Cardiac fibroblast (primary cell): ENCODE measurements around the gene CNN2.
A peak's percentile ranks its signal among the peaks of the same experiment; 100 is the strongest.

Source experiments
- DNase-seq, 2 donors: peaks; one replicate each; pipeline versions ENCODE4 v3.0.0 to v3.0.0-alpha.2; 2010; ENCODE audit warnings: low read depth in 2 of 2
- H3K4me3 ChIP-seq, 2 donors: replicated peaks in 1 of 2; 1 replicate in 1 of 2; 2 replicates in 1 of 2; pipeline ENCODE4 v1.5.1; 2011; ENCODE audit warnings: low read depth in 2 of 2, low read length in 2 of 2, mild to moderate bottlenecking in 2 of 2, moderate library complexity in 1 of 2
- TF ChIP-seq, protein P1 (sequence below): IDR thresholded peaks from one replicate; pipeline ENCODE4 v1.5.1; 2011; ENCODE audit warnings: low read depth, mild to moderate bottlenecking, low read length, inconsistent platforms

CNN2 gene

GRCh38 chr19:1053176-1054101 is 27.0 kb downstream of the CNN2 start:
- no peak for DNase-seq
- no peak overlapping the region for H3K4me3 ChIP-seq
- TF ChIP-seq, protein P1, sequence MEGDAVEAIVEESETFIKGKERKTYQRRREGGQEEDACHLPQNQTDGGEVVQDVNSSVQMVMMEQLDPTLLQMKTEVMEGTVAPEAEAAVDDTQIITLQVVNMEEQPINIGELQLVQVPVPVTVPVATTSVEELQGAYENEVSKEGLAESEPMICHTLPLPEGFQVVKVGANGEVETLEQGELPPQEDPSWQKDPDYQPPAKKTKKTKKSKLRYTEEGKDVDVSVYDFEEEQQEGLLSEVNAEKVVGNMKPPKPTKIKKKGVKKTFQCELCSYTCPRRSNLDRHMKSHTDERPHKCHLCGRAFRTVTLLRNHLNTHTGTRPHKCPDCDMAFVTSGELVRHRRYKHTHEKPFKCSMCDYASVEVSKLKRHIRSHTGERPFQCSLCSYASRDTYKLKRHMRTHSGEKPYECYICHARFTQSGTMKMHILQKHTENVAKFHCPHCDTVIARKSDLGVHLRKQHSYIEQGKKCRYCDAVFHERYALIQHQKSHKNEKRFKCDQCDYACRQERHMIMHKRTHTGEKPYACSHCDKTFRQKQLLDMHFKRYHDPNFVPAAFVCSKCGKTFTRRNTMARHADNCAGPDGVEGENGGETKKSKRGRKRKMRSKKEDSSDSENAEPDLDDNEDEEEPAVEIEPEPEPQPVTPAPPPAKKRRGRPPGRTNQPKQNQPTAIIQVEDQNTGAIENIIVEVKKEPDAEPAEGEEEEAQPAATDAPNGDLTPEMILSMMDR, result no peak

DNA sequence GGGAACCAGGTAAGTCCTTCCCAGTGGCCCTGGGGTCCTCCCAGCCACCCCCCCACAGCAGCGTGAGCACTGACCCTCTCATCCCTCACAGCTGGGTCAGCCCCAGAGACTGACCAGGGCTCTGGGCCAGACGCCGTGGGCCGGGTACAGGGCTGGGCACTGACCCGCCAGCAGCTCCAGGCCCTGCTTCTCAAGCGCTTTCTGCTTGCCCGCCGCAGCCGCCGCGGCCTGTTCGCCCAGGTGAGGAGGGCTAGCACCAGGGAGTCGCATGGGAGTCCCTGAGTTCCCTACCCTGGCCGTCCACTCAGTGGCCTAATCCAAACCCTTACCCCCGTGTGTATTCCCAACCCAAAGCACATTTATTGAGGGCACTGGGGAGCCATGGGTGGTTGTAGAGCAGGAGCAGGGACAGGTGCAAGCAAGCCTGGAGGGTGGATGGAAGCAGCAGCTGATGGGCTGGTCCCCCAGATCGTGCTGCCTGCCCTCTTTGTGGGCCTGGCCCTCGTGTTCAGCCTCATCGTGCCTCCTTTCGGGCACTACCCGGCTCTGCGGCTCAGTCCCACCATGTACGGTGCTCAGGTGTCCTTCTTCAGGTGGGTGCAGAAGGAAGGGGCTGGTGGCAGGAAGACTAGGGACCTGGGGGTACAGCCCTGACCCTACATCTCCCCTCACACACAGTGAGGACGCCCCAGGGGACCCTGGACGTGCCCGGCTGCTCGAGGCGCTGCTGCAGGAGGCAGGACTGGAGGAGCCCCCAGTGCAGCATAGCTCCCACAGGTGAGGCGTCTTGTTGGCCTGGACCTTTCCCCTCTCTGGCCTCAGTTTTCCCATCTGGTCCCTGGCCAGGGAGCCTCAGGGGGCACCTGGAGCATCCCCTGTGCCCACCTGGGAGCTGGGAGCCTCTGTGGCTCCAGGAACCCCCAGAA is 28.0 kb downstream of the CNN2 start:
- TF ChIP-seq, protein P1, result no peak
- no peak for DNase-seq
- no peak overlapping the region for H3K4me3 ChIP-seq

DNA sequence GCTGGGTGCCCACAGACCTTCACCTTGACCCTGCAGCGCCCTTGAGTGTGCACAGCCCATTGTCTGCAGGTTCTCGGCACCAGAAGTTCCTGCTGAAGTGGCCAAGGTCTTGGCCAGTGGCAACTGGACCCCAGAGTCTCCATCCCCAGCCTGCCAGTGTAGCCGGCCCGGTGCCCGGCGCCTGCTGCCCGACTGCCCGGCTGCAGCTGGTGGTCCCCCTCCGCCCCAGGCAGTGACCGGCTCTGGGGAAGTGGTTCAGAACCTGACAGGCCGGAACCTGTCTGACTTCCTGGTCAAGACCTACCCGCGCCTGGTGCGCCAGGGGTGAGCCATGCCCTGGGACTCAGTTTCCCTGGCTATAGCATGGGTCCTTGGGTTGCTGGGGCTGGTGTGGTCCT is 28.6 kb downstream of the CNN2 start:
- no peak overlapping the region for H3K4me3 ChIP-seq
- DNase-seq, result no peak
- TF ChIP-seq, protein P1, result no peak

DNA sequence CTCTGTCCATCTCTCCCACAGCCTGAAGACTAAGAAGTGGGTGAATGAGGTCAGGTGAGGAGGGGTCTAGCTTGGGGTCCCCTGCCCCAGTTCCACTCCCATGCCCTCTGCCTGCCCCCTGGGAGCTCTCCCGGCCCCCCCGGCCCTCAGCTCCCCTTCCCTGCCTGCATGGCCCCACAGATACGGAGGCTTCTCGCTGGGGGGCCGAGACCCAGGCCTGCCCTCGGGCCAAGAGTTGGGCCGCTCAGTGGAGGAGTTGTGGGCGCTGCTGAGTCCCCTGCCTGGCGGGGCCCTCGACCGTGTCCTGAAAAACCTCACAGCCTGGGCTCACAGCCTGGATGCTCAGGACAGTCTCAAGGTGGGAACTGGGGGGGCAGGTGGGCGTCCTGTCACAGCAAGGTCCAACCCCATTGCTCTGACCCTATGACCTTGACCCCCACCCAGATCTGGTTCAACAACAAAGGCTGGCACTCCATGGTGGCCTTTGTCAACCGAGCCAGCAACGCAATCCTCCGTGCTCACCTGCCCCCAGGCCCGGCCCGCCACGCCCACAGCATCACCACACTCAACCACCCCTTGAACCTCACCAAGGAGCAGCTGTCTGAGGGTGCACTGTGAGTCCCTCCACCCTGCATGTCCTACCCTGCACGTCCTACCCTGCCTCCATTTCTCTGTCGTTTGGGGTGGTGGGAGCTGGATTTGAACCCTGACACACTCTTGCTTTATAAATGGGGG is 29.6 kb downstream of the CNN2 start:
- no peak overlapping the region for H3K4me3 ChIP-seq
- DNase-seq, result no peak
- TF ChIP-seq, protein P1, result no peak

DNA sequence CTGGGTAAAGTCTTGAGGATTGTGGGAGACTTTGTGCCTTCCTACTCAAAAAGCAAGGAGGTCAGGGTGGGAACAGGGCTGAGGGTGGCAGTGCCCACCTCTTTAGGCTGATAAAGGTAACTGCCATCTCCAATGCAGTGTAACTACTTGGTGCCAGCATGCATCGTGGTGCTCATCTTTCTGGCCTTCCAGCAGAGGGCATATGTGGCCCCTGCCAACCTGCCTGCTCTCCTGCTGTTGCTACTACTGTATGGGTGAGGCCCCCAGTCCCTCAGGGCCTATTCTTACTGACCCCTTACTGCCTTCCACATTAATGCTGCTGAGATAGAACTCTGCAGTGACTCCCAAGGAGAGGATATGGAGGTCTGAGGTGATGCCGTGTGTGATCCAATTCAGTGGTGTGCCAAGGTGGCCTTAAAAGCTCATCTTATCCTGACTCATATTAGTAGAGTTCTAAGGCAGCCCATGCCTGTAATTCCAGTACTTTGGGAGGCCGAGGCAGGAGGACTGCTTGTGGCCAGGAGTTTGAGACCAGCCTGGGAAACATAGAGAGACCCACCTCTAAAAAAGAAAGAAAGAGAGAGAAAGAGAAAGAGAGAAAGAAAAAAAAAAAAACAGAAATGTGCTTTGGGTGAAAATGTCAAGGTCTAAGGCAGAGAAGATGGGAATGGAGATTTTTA is 30.9 kb downstream of the CNN2 start:
- H3K4me3 ChIP-seq, result no peak overlapping the region

More for the DNA sequence above, 30.9 kb downstream of the CNN2 start:
- peak; percentile 73 to 75 for DNase-seq
- TF ChIP-seq, protein P1, result no peak
